GM18909 (cell line): ENCODE data around the gene GYPB.
"Not testable (repeated sequence)": the region's sequence is repeated elsewhere in the genome, so short reads cannot be mapped to it uniquely, and the experiment has no call there.

Experiments
- ATAC-seq: cut with Tn5 transposase; IDR thresholded peaks from one replicate; pipeline ENCODE4 v1.9.1; 2021; ENCODE audit warnings: mild to moderate bottlenecking; ENCODE audit not compliant: unreplicated experiment, poor library complexity

Gene GYPB

GRCh38 chr4:143950185-143950584 lies 69.0 kb downstream of the GYPB start:
- not testable (repeated sequence) for ATAC-seq

GRCh38 chr4:143947493-143947892 lies 71.7 kb downstream of the GYPB start:
- ATAC-seq, result not testable (repeated sequence)
